ENCODE data around the gene SCP2. TPM values are rescaled to one million over a fixed set of nuclear protein-coding genes. Genes with fewer than 3 reads are reported as not detected.

Gene SCP2
- total RNA-seq, 3 donors from 2014 or later = 47.6 to 67.8 (median 52.2) TPM

GRCh38 chr1:53077599-53077965 lies 150.5 kb downstream of the SCP2 start:
- Mint-ChIP-seq H3K4me3 (no peak overlapping the region), H3K9me3 (no peaks in the 10 kb centered on the region), H3K4me1 (ENCODE audit: low read depth) (no peaks in the 10 kb centered on the region), H3K27me3 (ENCODE audit: low read depth) (no peaks in the 10 kb centered on the region), H3K36me3 (ENCODE audit: insufficient read depth) (no peaks in the 10 kb centered on the region)
- DNase-seq (no peak), ATAC-seq (no peak)

- ATAC-seq (no peak), DNase-seq (no peak)
- Mint-ChIP-seq H3K27me3 (ENCODE audit: low read depth) (no peaks in the 10 kb centered on the region), H3K4me3 (no peak overlapping the region), H3K9me3 (no peaks in the 10 kb centered on the region), H3K4me1 (ENCODE audit: low read depth) (no peaks in the 10 kb centered on the region), H3K36me3 (ENCODE audit: insufficient read depth) (no peaks in the 10 kb centered on the region)
Observed at GRCh38 chr1:53078333-53079101, 151.4 kb downstream of the SCP2 start.

- peaks cover under 1% of the 10 kb centered on the region for H3K4me1 Mint-ChIP-seq (ENCODE audit: low read depth)
- H3K27me3 Mint-ChIP-seq (ENCODE audit: low read depth) = no peaks in the 10 kb centered on the region
- H3K9me3 Mint-ChIP-seq = no peaks in the 10 kb centered on the region
- H3K36me3 Mint-ChIP-seq (ENCODE audit: insufficient read depth) = no peaks in the 10 kb centered on the region
- H3K4me3 Mint-ChIP-seq = no peak overlapping the region
- no peak for DNase-seq
- no peak for ATAC-seq
Observed at GRCh38 chr1:53079251-53079650, 152.2 kb downstream of the SCP2 start.

GRCh38 chr1:53080041-53080440 lies 153.0 kb downstream of the SCP2 start:
- DNase-seq = no peak
- Mint-ChIP-seq H3K4me1 (ENCODE audit: low read depth) (peaks cover 3% of the 10 kb centered on the region), H3K27me3 (ENCODE audit: low read depth) (no peaks in the 10 kb centered on the region), H3K36me3 (ENCODE audit: insufficient read depth) (no peaks in the 10 kb centered on the region), H3K4me3 (no peak overlapping the region), H3K9me3 (no peaks in the 10 kb centered on the region)
- ATAC-seq = no peak

GRCh38 chr1:53080769-53081168 lies 153.7 kb downstream of the SCP2 start:
- ATAC-seq = no peak
- Mint-ChIP-seq H3K4me3 (no peak overlapping the region), H3K9me3 (no peaks in the 10 kb centered on the region), H3K27me3 (ENCODE audit: low read depth) (no peaks in the 10 kb centered on the region), H3K36me3 (ENCODE audit: insufficient read depth) (no peaks in the 10 kb centered on the region), H3K4me1 (ENCODE audit: low read depth) (peaks cover 3% of the 10 kb centered on the region)
- DNase-seq = no peak

DNA sequence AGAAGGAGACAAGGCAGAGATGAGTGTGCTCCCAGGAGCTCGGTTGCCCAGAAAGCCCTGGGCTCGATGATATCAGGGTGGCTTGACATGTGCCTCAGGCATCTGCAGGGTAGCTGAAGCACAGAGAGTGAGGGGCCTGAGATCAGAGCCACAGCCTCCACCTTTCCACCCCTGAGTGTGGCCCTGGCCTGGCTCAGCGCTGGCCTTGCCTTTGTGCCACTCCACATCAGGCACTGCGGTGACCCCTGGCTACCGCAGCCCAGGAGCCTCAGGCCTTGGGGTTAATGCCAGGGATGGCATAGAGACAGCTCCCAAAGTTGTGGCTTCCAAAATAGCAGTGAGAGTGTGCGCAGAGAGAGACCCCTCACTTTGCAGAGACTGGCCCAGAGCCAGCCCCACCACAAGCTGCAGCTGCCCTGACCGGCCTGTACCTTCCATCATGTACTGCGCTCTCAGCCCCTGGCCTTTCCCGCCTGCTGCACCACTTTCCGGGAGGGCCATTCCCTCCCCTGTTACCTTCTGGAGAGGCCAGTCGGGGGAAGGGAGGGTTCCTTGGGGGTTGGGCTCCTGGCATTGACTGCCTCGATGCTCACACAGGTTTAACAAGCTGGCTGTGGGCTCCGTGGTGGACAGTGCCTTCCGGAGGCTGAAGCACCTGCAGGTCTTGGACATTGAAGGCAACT lies 154.4 kb downstream of the SCP2 start:
- no peaks in the 10 kb centered on the region for H3K27me3 Mint-ChIP-seq (ENCODE audit: low read depth)
- no peak for ATAC-seq
- no peaks in the 10 kb centered on the region for H3K36me3 Mint-ChIP-seq (ENCODE audit: insufficient read depth)
- H3K9me3 Mint-ChIP-seq = no peaks in the 10 kb centered on the region
- DNase-seq = no peak
- H3K4me1 Mint-ChIP-seq (ENCODE audit: low read depth) = peaks cover 3% of the 10 kb centered on the region
- H3K4me3 Mint-ChIP-seq = no peak overlapping the region

DNA sequence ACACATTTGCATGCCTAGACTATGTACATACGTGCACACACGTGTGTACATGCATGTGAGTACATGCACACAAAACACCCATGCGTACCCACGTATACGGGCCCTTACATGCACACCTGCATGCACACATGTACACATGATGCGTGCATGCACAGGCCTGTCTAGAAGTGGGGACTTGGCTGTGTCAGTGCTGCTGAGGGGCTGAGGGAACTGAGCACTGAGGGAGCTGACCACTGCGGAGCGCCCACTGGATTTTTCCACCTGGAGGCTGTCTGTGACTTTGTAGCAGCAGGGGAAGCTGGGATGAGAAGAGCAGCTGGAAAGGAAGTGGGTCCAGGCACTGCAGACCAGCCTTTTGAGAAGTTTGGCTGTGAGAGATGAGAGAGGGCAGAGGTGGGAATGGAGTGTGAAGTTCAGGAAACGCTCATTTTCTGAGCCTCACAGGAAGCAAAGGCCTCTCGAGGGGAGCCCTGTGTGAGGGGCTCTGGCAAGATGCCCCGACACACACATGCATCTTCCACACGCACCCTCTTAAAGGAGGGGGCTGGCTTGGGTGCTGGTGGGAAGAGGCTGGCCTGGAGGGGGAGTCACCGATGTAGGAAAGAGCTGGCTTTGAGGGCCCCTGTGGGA lies 155.9 kb downstream of the SCP2 start:
- no peak for ATAC-seq

GRCh38 chr1:53083636-53084588 lies 156.8 kb downstream of the SCP2 start:
- H3K4me1 Mint-ChIP-seq (ENCODE audit: low read depth) = peaks cover 3% of the 10 kb centered on the region
- no peaks in the 10 kb centered on the region for H3K36me3 Mint-ChIP-seq (ENCODE audit: insufficient read depth)
- no peak overlapping the region for H3K4me3 Mint-ChIP-seq
- no peak for ATAC-seq
- DNase-seq = no peak
- no peaks in the 10 kb centered on the region for H3K9me3 Mint-ChIP-seq
- no peaks in the 10 kb centered on the region for H3K27me3 Mint-ChIP-seq (ENCODE audit: low read depth)

More for the DNA sequence above, 155.9 kb downstream of the SCP2 start:
- H3K4me1 Mint-ChIP-seq (ENCODE audit: low read depth) = peaks cover 3% of the 10 kb centered on the region
- no peaks in the 10 kb centered on the region for H3K9me3 Mint-ChIP-seq
- DNase-seq = no peak
- H3K27me3 Mint-ChIP-seq (ENCODE audit: low read depth) = no peaks in the 10 kb centered on the region
- H3K36me3 Mint-ChIP-seq (ENCODE audit: insufficient read depth) = no peaks in the 10 kb centered on the region
- no peak overlapping the region for H3K4me3 Mint-ChIP-seq

- Mint-ChIP-seq H3K4me1 (ENCODE audit: low read depth) (peaks cover 3% of the 10 kb centered on the region), H3K27me3 (ENCODE audit: low read depth) (no peaks in the 10 kb centered on the region), H3K4me3 (no peak overlapping the region), H3K36me3 (ENCODE audit: insufficient read depth) (no peaks in the 10 kb centered on the region), H3K9me3 (no peaks in the 10 kb centered on the region)
- DNase-seq (no peak), ATAC-seq (peak in 1 of 2 donors; percentile 28)
Observed at GRCh38 chr1:53084589-53084971, 157.5 kb downstream of the SCP2 start.

DNA sequence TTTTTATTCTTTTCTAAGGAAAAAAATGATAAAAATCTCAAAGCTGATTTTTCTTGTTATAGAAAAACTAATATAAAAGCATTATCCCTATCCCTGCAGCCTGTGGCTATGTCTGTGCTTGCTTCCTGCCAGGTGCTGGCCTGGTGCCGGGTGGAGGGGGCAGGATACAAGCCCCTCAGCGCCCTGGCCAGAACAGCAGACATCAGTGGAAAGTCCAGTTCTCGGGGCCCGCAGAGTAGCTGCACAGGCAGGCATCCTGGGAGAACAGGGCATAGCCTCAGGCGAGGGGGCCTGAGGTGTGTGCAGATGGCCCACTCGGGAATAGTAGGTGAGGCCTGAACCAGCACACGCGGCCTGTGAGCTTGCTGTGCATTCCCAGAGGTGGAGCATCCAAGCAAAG lies 158.3 kb downstream of the SCP2 start:
- no peaks in the 10 kb centered on the region for H3K27me3 Mint-ChIP-seq (ENCODE audit: low read depth)
- no peaks in the 10 kb centered on the region for H3K9me3 Mint-ChIP-seq
- DNase-seq (no peak), ATAC-seq (no peak)
- no peaks in the 10 kb centered on the region for H3K36me3 Mint-ChIP-seq (ENCODE audit: insufficient read depth)
- H3K4me1 Mint-ChIP-seq (ENCODE audit: low read depth) = peaks cover 3% of the 10 kb centered on the region
- H3K4me3 Mint-ChIP-seq = no peak overlapping the region

GRCh38 chr1:53086491-53087070 lies 159.5 kb downstream of the SCP2 start:
- DNase-seq (no peak), ATAC-seq (no peak)
- H3K4me1 Mint-ChIP-seq (ENCODE audit: low read depth) = peaks cover 3% of the 10 kb centered on the region
- H3K27me3 Mint-ChIP-seq (ENCODE audit: low read depth) = no peaks in the 10 kb centered on the region
- no peaks in the 10 kb centered on the region for H3K36me3 Mint-ChIP-seq (ENCODE audit: insufficient read depth)
- no peaks in the 10 kb centered on the region for H3K9me3 Mint-ChIP-seq
- no peak overlapping the region for H3K4me3 Mint-ChIP-seq

DNA sequence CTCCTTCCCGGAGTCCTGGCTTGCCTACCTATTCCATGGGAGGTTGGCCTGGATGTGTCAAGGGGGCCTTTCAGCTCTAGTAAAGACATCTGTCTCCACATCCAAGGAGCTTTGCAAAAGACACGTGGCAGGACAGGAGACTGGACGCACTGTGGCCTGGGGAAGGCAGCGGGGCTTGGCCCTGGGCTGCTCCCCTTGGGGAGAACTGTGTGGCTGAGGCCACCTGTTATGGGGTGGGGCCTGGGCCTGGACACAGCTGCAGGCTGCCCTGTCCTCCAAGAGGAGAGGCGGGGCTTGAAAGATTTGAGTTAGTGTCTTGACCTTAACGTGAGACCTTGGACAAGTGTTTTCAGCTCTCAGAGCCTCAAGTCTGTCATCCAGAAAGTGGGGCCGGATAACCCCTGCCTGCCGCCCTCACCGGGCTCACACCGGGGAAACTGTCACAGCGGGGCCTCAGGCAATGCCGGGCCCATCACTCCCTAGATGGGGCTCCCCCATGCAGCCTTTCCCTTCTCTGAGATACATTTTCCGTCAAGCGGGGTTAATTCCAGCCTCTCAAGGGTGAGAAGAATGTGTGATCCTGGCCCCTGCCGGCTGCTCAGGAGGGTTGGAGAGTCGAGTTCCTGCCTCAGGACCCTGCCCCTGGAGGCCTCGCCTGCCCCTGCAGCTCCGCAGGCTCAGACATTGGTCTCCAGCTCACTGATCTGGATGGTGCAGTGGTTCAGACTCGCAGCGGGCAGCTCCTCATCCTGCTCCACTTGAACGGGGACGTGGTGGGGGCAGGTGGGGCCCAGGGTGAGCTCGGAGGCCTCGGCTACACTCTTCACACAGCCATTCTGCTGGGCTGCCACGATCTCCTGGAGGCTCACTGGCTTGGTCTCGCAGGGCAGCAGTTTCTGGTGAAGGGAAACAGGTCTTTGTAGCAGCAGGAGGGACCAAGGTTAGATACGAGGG lies 160.5 kb downstream of the SCP2 start:
- ATAC-seq (no peak), DNase-seq (no peak)
- Mint-ChIP-seq H3K4me3 (no peak overlapping the region), H3K9me3 (no peaks in the 10 kb centered on the region), H3K27me3 (ENCODE audit: low read depth) (no peaks in the 10 kb centered on the region), H3K36me3 (ENCODE audit: insufficient read depth) (no peaks in the 10 kb centered on the region), H3K4me1 (ENCODE audit: low read depth) (peaks cover 3% of the 10 kb centered on the region)
